ENCODE data around the gene WASF3. TPM values are rescaled to one million over a fixed set of nuclear protein-coding genes. Genes with fewer than 3 reads are reported as not detected.
A peak's percentile ranks its signal among the peaks of the same experiment; 100 is the strongest.

Gene WASF3
- total RNA-seq, 1 donor from 2014 or later, result 14.3 TPM

- TF ChIP-seq CTCF (IDR thresholded peaks at IDR 0.05), result no peak
- no peak overlapping the region for H3K4me3 ChIP-seq
- DNase-seq (ENCODE audit: low spot score in 2 of 2), result peak in 1 of 2 donors; percentile 78
- H3K27me3 ChIP-seq, result no peaks in the 10 kb centered on the region
- peak overlapping the region in 1 of 2 donors; percentile 40 for H3K27ac ChIP-seq
- H3K9me3 ChIP-seq, result no peaks in the 10 kb centered on the region
- H3K36me3 ChIP-seq, result no peaks in the 10 kb centered on the region
- H3K4me1 ChIP-seq, result peaks cover 0 to 8% of the 10 kb centered on the region in 2 donors
- intact Hi-C loops (cut with DNase I), result no loop called here
These were observed 47.5 kb downstream of the WASF3 start for GRCh38 chr13:26604784-26605545.

GRCh38 chr13:26605845-26606244 lies 48.4 kb downstream of the WASF3 start:
- Histone ChIP-seq H3K4me1 (peaks cover 0 to 8% of the 10 kb centered on the region in 2 donors), H3K27me3 (no peaks in the 10 kb centered on the region), H3K27ac (no peak overlapping the region), H3K36me3 (no peaks in the 10 kb centered on the region), H3K4me3 (no peak overlapping the region), H3K9me3 (no peaks in the 10 kb centered on the region)
- no peak for TF ChIP-seq CTCF (IDR thresholded peaks at IDR 0.05)
- intact Hi-C loops (cut with DNase I), result no loop called here
- no peak for DNase-seq (ENCODE audit: low spot score in 2 of 2)

GRCh38 chr13:26606631-26607030 lies 49.1 kb downstream of the WASF3 start:
- Histone ChIP-seq H3K27me3 (no peaks in the 10 kb centered on the region), H3K27ac (no peak overlapping the region), H3K4me1 (peaks cover 0 to 8% of the 10 kb centered on the region in 2 donors), H3K9me3 (no peaks in the 10 kb centered on the region), H3K4me3 (no peak overlapping the region), H3K36me3 (no peaks in the 10 kb centered on the region)
- intact Hi-C loops (cut with DNase I), result no loop called here
- no peak for DNase-seq (ENCODE audit: low spot score in 2 of 2)
- no peak for TF ChIP-seq CTCF (IDR thresholded peaks at IDR 0.05)

GRCh38 chr13:26614721-26615120 lies 57.2 kb downstream of the WASF3 start:
- Histone ChIP-seq H3K4me3 (no peak overlapping the region), H3K36me3 (no peaks in the 10 kb centered on the region), H3K27me3 (no peaks in the 10 kb centered on the region), H3K27ac (no peak overlapping the region), H3K4me1 (no peaks in the 10 kb centered on the region), H3K9me3 (no peaks in the 10 kb centered on the region)
- intact Hi-C loops (cut with DNase I), result no loop called here
- DNase-seq (ENCODE audit: low spot score in 2 of 2), result no peak
- TF ChIP-seq CTCF (IDR thresholded peaks at IDR 0.05), result no peak

GRCh38 chr13:26616126-26616525 lies 58.6 kb downstream of the WASF3 start:
- TF ChIP-seq CTCF (IDR thresholded peaks at IDR 0.05), result no peak
- Histone ChIP-seq H3K9me3 (no peaks in the 10 kb centered on the region), H3K4me1 (no peaks in the 10 kb centered on the region), H3K36me3 (no peaks in the 10 kb centered on the region), H3K27ac (no peak overlapping the region), H3K4me3 (no peak overlapping the region), H3K27me3 (no peaks in the 10 kb centered on the region)
- no peak for DNase-seq (ENCODE audit: low spot score in 2 of 2)
- intact Hi-C loops (cut with DNase I), result no loop called here
